ENCODE measurements around the gene RNF19B.
A peak's percentile ranks its signal among the peaks of the same experiment; 100 is the strongest.

The RNF19B gene

GRCh38 chr1:32965251-32965747, 690 bp upstream of the RNF19B start:
- DNase-seq = no peak

GRCh38 chr1:32963746-32964460, 706 bp downstream of the RNF19B start:
- DNase-seq = peak; percentile 51

GRCh38 chr1:32962248-32962896, 2.2 kb downstream of the RNF19B start:
- DNase-seq = no peak

- DNase-seq = no peak
These were observed 3.7 kb downstream of the RNF19B start for GRCh38 chr1:32960819-32961355.

- no peak for DNase-seq
These were observed 4.3 kb downstream of the RNF19B start for GRCh38 chr1:32960342-32960741.

GRCh38 chr1:32958827-32959226, 5.8 kb downstream of the RNF19B start:
- no peak for DNase-seq

GRCh38 chr1:32957017-32957416, 7.6 kb downstream of the RNF19B start:
- no peak for DNase-seq

GRCh38 chr1:32954168-32954567, 10.4 kb downstream of the RNF19B start:
- no peak for DNase-seq

GRCh38 chr1:32953495-32953894, 11.1 kb downstream of the RNF19B start:
- DNase-seq = no peak

GRCh38 chr1:32949519-32949918, 15.1 kb downstream of the RNF19B start:
- DNase-seq = no peak

GRCh38 chr1:32948905-32949304, 15.7 kb downstream of the RNF19B start:
- no peak for DNase-seq

- DNase-seq = no peak
These were observed 16.3 kb downstream of the RNF19B start for GRCh38 chr1:32948390-32948722.

GRCh38 chr1:32947669-32948389, 16.8 kb downstream of the RNF19B start:
- DNase-seq = no peak

GRCh38 chr1:32946413-32946812, 18.2 kb downstream of the RNF19B start:
- no peak for DNase-seq

- DNase-seq = no peak
These were observed 20.4 kb downstream of the RNF19B start for GRCh38 chr1:32944180-32944579.

GRCh38 chr1:32939655-32940371, 24.8 kb downstream of the RNF19B start:
- no peak for DNase-seq

GRCh38 chr1:32937061-32937460, 27.5 kb downstream of the RNF19B start:
- DNase-seq = no peak

GRCh38 chr1:32934535-32934934, 30.1 kb downstream of the RNF19B start:
- DNase-seq = no peak

- DNase-seq = no peak
These were observed 30.8 kb downstream of the RNF19B start for GRCh38 chr1:32933742-32934322.

- no peak for DNase-seq
These were observed 32.8 kb downstream of the RNF19B start for GRCh38 chr1:32931760-32932159.

GRCh38 chr1:32929366-32929765, 35.2 kb downstream of the RNF19B start:
- DNase-seq = no peak

- DNase-seq = no peak
These were observed 35.9 kb downstream of the RNF19B start for GRCh38 chr1:32928715-32929114.

GRCh38 chr1:32928285-32928684, 36.3 kb downstream of the RNF19B start:
- no peak for DNase-seq

All from 8988T (cell line).